ENCODE measurements around the gene NTPCR. TPM values are rescaled to one million over a fixed set of nuclear protein-coding genes. Genes with fewer than 3 reads are reported as not detected.

NTPCR gene
- total and polyA plus RNA-seq, 4 experiments from 2014 or later, result 16.0 to 61.6 (median 24.3) TPM

- peaks cover 3% of the 10 kb centered on the region for H3K36me3 ChIP-seq (ENCODE audit: insufficient read depth, low read length)
- Mint-ChIP-seq H3K4me3 (peak overlapping the region; percentile 93 to 98 (median 97)), H3K4me1 (peaks cover 24 to 48% (median 33%) of the 10 kb centered on the region in 4 donors), H3K36me3 (peaks cover 9 to 17% of the 10 kb centered on the region in 2 donors), H3K9me3 (no peaks in the 10 kb centered on the region), H3K27me3 (no peaks in the 10 kb centered on the region), H3K27ac (peak overlapping the region in 6 of 7 donors; percentile 89 to 98 (median 97))
- H3K4me3 ChIP-seq (ENCODE audit: low read length in 2 of 2), result peak overlapping the region; percentile 63 to 87
- H3K9me3 ChIP-seq (ENCODE audit: control insufficient read depth in 1 of 2, low read length in 2 of 2), result no peaks in the 10 kb centered on the region
- intact Hi-C loops (cut with micrococcal nuclease), result loop anchor here (2.0 kb wide), 1 partner anchor 146 kb away; the partner anchor contains the start of gene MAP10
- peaks cover 30% of the 10 kb centered on the region for H3K4me1 ChIP-seq (ENCODE audit: insufficient read depth, low read length)
- ChIA-PET POLR2A (ENCODE audit: partially characterized antibody) (interaction anchor here (0.6 kb wide), 1 partner anchor 159 kb away, joined by 3 read pairs; no protein-coding TSS in a partner anchor), CTCF (ENCODE audit: partially characterized antibody) (interaction anchor here (0.7 kb wide), 1 partner anchor 314 kb away, joined by 3 read pairs; no protein-coding TSS in a partner anchor)
- H3K27me3 ChIP-seq (ENCODE audit: insufficient read depth, low read length), result no peaks in the 10 kb centered on the region
- peak in 4 of 5 donors; percentile 6 to 37 (median 16) for DNase-seq
- peak overlapping the region; percentile 58 for H3K27ac ChIP-seq (ENCODE audit: low read depth, low read length)
Measured at GRCh38 chr1:232951180-232951579, 769 bp downstream of the NTPCR start.

DNA sequence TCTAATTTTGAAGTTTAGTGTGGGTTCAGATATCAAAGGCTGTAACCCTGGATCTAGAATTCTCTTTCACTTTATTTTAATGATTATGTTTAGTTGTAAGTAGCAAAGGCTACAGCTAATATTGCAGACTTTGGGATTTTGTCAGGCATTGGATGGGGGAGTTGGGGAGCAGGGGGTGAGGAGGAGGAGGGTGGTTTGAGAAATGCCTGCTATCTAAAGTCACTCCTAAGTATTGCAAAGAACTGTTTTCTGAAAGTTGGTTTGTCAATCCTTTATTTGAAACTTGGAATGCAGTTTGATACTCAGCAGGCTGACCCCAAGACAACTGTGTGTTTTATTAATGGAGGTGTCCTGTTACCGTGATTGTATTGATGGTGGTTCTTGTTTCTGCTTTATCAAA lies 1.2 kb downstream of the NTPCR start:
- no peak for DNase-seq
- Mint-ChIP-seq H3K27ac (peak overlapping the region in 1 of 7 donors; percentile 89), H3K27me3 (no peaks in the 10 kb centered on the region), H3K4me3 (peak overlapping the region in 7 of 8 donors; percentile 94 to 98 (median 97)), H3K36me3 (peaks cover 13 to 19% of the 10 kb centered on the region in 2 donors), H3K9me3 (no peaks in the 10 kb centered on the region), H3K4me1 (peaks cover 24 to 48% (median 33%) of the 10 kb centered on the region in 4 donors)
- POLR2A ChIA-PET (ENCODE audit: partially characterized antibody), result no interaction called here
- intact Hi-C loops (cut with micrococcal nuclease), result loop anchor here (2.0 kb wide), 1 partner anchor 147 kb away; the partner anchor contains the start of gene MAP10
- Histone ChIP-seq H3K36me3 (ENCODE audit: insufficient read depth, low read length) (peaks cover 4% of the 10 kb centered on the region), H3K27me3 (ENCODE audit: insufficient read depth, low read length) (no peaks in the 10 kb centered on the region), H3K4me3 (ENCODE audit: low read length in 2 of 2) (peak overlapping the region in 1 of 2 donors; percentile 87), H3K9me3 (ENCODE audit: control insufficient read depth in 1 of 2, low read length in 2 of 2) (no peaks in the 10 kb centered on the region), H3K4me1 (ENCODE audit: insufficient read depth, low read length) (peaks cover 30% of the 10 kb centered on the region), H3K27ac (ENCODE audit: low read depth, low read length) (peak overlapping the region; percentile 58)
- CTCF ChIA-PET (ENCODE audit: partially characterized antibody), result interaction anchor here (0.7 to 1.5 kb wide), 4 partner anchors 15 to 315 kb away, joined by 3 to 4 read pairs (median 4); no protein-coding TSS in a partner anchor

- Mint-ChIP-seq H3K4me3 (peak overlapping the region in 7 of 8 donors; percentile 33 to 97 (median 49)), H3K36me3 (peaks cover 24 to 29% of the 10 kb centered on the region in 2 donors), H3K4me1 (peaks cover 24 to 48% (median 33%) of the 10 kb centered on the region in 4 donors), H3K27me3 (no peaks in the 10 kb centered on the region), H3K27ac (peak overlapping the region in 3 of 7 donors; percentile 1 to 60 (median 17)), H3K9me3 (peaks cover 0 to 3% (median 1%) of the 10 kb centered on the region in 8 donors)
- POLR2A ChIA-PET (ENCODE audit: partially characterized antibody), result interaction anchor here (1.4 kb wide), 1 partner anchor 29 kb away, joined by 3 read pairs; no protein-coding TSS in a partner anchor
- H3K4me3 ChIP-seq (ENCODE audit: low read length in 2 of 2), result no peak overlapping the region
- peaks cover 30% of the 10 kb centered on the region for H3K4me1 ChIP-seq (ENCODE audit: insufficient read depth, low read length)
- H3K36me3 ChIP-seq (ENCODE audit: insufficient read depth, low read length), result peaks cover 4% of the 10 kb centered on the region
- intact Hi-C loops (cut with micrococcal nuclease), result loop anchor here (1.0 kb wide), 1 partner anchor 318 kb away; no protein-coding TSS in a partner anchor
- H3K27ac ChIP-seq (ENCODE audit: low read depth, low read length), result no peak overlapping the region
- CTCF ChIA-PET (ENCODE audit: partially characterized antibody), result interaction anchor here (0.9 to 1.5 kb wide), 9 partner anchors 8 to 27 kb away, joined by 3 to 5 read pairs (median 4); no protein-coding TSS in a partner anchor
- H3K9me3 ChIP-seq (ENCODE audit: control insufficient read depth in 1 of 2, low read length in 2 of 2), result no peaks in the 10 kb centered on the region
- H3K27me3 ChIP-seq (ENCODE audit: insufficient read depth, low read length), result no peaks in the 10 kb centered on the region
- DNase-seq, result peak in 4 of 5 donors; percentile 7 to 30 (median 20)
Measured at GRCh38 chr1:232952514-232953499, 2.4 kb downstream of the NTPCR start.

DNA sequence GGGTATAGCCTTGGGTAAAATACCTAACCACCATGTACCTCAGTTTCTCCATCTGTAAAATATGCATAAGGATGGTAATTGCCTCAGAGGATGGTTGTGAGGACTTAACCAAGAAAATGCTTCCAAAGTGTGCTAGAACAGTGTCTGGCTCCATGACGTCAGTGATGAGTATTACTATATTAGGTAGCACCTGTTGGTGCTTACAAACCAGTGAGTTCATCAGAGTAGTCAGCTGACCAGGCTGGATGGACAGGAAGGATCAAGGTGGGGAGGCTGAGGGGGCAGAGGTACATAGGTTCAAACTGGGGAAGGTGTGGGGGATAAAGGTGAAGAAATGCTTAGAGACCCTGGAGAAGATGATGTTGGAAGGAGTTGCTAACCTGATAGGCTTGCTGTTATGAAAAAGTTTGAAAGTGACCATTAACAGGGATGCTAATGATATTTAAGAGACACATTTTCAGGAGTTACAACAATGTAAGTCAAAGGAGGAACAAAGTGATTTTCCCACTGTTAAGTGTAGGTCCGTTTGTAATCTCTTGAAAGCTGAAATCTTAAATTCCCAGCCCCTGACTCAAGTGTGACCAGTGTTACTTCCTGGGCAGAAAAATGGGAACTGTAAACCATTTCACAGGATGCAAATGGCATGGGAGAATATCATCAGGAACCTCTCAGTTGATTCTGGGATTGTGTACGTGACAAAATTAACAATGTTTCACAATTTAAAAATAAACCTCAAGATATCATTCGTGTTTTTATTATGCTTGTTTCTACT lies 4.4 kb downstream of the NTPCR start:
- no peak overlapping the region for H3K27ac ChIP-seq (ENCODE audit: low read depth, low read length)
- H3K27ac Mint-ChIP-seq, result peak overlapping the region in 1 of 7 donors; percentile 18
- no peak for DNase-seq
- peaks cover 43 to 44% of the 10 kb centered on the region in 2 donors for H3K36me3 Mint-ChIP-seq
- peaks cover 26% of the 10 kb centered on the region for H3K4me1 ChIP-seq (ENCODE audit: insufficient read depth, low read length)
- ChIA-PET POLR2A (ENCODE audit: partially characterized antibody) (no interaction called here), CTCF (ENCODE audit: partially characterized antibody) (no interaction called here)
- H3K27me3 Mint-ChIP-seq, result no peaks in the 10 kb centered on the region
- H3K36me3 ChIP-seq (ENCODE audit: insufficient read depth, low read length), result peaks cover 10% of the 10 kb centered on the region
- peaks cover 21 to 40% (median 28%) of the 10 kb centered on the region in 4 donors for H3K4me1 Mint-ChIP-seq
- H3K4me3 ChIP-seq (ENCODE audit: low read length in 2 of 2), result no peak overlapping the region
- intact Hi-C loops (cut with micrococcal nuclease), result no loop called here
- peaks cover 0 to 12% (median 7%) of the 10 kb centered on the region in 8 donors for H3K9me3 Mint-ChIP-seq
- H3K4me3 Mint-ChIP-seq, result no peak overlapping the region
- no peaks in the 10 kb centered on the region for H3K9me3 ChIP-seq (ENCODE audit: control insufficient read depth in 1 of 2, low read length in 2 of 2)
- no peaks in the 10 kb centered on the region for H3K27me3 ChIP-seq (ENCODE audit: insufficient read depth, low read length)

DNA sequence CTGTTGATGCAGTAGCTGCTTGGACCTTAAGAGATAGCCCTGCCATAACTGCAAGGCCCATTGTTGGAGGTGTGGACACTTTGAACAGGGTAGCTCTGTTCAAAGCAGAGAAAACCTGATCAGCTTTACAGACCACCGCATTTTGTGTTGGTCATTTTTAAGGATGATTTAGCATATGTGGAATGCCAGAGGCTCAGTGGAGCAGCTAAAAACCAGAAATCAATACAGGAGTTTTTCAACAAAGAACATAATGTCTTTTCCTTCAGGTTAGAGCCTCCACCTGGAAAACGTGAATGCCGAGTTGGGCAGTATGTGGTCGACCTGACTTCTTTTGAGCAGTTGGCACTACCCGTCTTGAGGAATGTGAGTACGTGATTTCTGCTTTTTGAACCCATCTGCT lies 5.7 kb downstream of the NTPCR start:
- no peak for DNase-seq
- peaks cover 0 to 12% (median 7%) of the 10 kb centered on the region in 8 donors for H3K9me3 Mint-ChIP-seq
- H3K36me3 Mint-ChIP-seq, result peaks cover 38 to 49% of the 10 kb centered on the region in 2 donors
- H3K4me1 Mint-ChIP-seq, result peaks cover 15 to 27% (median 21%) of the 10 kb centered on the region in 4 donors
- Histone ChIP-seq H3K27me3 (ENCODE audit: insufficient read depth, low read length) (no peaks in the 10 kb centered on the region), H3K27ac (ENCODE audit: low read depth, low read length) (no peak overlapping the region), H3K4me1 (ENCODE audit: insufficient read depth, low read length) (peaks cover 22% of the 10 kb centered on the region), H3K36me3 (ENCODE audit: insufficient read depth, low read length) (peaks cover 10% of the 10 kb centered on the region), H3K4me3 (ENCODE audit: low read length in 2 of 2) (no peak overlapping the region), H3K9me3 (ENCODE audit: control insufficient read depth in 1 of 2, low read length in 2 of 2) (no peaks in the 10 kb centered on the region)
- no peak overlapping the region for H3K27ac Mint-ChIP-seq
- intact Hi-C loops (cut with micrococcal nuclease), result no loop called here
- CTCF ChIA-PET (ENCODE audit: partially characterized antibody), result interaction anchor here (0.7 kb wide), 1 partner anchor 1515 kb away, joined by 3 read pairs; no protein-coding TSS in a partner anchor
- no peak overlapping the region for H3K4me3 Mint-ChIP-seq
- POLR2A ChIA-PET (ENCODE audit: partially characterized antibody), result no interaction called here
- H3K27me3 Mint-ChIP-seq, result no peaks in the 10 kb centered on the region

DNA sequence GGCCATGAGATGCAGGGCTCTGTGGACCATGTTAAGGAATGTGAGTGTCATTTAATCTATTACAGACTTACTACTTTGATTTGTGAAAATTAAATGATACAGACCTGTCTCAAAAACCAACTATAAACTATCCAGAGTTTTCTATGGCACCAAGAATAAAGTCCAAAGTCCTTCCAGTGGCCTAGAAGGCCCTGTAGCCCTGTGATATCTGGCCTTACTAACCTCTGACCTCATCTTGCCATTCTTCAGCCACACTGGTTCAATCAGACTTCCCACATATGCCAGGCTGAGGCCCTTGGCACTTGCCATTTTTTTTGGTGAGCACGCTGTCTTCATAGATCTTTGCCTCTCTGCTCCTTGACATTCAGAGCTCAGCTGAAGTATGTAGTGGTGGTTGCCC lies 7.7 kb downstream of the NTPCR start:
- H3K27me3 ChIP-seq (ENCODE audit: insufficient read depth, low read length), result no peaks in the 10 kb centered on the region
- peaks cover 40 to 58% of the 10 kb centered on the region in 2 donors for H3K36me3 Mint-ChIP-seq
- H3K4me3 ChIP-seq (ENCODE audit: low read length in 2 of 2), result no peak overlapping the region
- POLR2A ChIA-PET (ENCODE audit: partially characterized antibody), result no interaction called here
- no peaks in the 10 kb centered on the region for H3K27me3 Mint-ChIP-seq
- H3K36me3 ChIP-seq (ENCODE audit: insufficient read depth, low read length), result peaks cover 10% of the 10 kb centered on the region
- CTCF ChIA-PET (ENCODE audit: partially characterized antibody), result no interaction called here
- no peak overlapping the region for H3K4me3 Mint-ChIP-seq
- peaks cover 0 to 12% (median 7%) of the 10 kb centered on the region in 8 donors for H3K9me3 Mint-ChIP-seq
- DNase-seq, result no peak
- H3K27ac Mint-ChIP-seq, result no peak overlapping the region
- H3K9me3 ChIP-seq (ENCODE audit: control insufficient read depth in 1 of 2, low read length in 2 of 2), result no peaks in the 10 kb centered on the region
- H3K4me1 Mint-ChIP-seq, result peaks cover 3 to 7% (median 7%) of the 10 kb centered on the region in 4 donors
- no peak overlapping the region for H3K27ac ChIP-seq (ENCODE audit: low read depth, low read length)
- H3K4me1 ChIP-seq (ENCODE audit: insufficient read depth, low read length), result peaks cover 2% of the 10 kb centered on the region
- intact Hi-C loops (cut with micrococcal nuclease), result no loop called here

Data from CD4-positive, alpha-beta memory T cell (primary cell).